NCI-H510A treated with DMSO at 0.1 percent for 48 hours (cell line): ENCODE data around the gene ACACB.
"Not testable (repeated sequence)": the region's sequence is repeated elsewhere in the genome, so short reads cannot be mapped to it uniquely, and the experiment has no call there.

Source experiments
- DNase-seq: peaks from one replicate; lab custom pipeline; 2025; lab: John Stamatoyannopoulos, UW

The ACACB gene

DNA sequence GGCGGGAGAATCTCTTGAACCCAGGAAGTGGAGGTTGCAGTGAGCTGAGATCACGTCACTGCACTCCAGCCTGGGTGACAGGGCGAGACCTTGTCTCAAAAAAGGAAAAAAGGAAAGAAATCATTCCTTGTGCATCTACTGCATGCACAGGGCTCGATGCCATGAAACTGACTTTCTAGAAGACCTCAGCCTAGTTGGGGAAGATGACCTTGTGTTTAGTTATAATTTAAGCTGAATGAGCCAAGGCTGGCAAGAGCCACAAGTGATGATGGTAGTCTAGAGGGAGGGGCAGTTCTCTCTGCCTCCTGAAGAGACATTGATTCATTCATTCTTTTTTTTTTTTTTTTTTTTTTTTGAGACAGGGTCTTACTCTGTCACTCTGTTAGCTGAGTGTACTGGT lies 24.2 kb downstream of the ACACB start:
- DNase-seq: no peak

DNA sequence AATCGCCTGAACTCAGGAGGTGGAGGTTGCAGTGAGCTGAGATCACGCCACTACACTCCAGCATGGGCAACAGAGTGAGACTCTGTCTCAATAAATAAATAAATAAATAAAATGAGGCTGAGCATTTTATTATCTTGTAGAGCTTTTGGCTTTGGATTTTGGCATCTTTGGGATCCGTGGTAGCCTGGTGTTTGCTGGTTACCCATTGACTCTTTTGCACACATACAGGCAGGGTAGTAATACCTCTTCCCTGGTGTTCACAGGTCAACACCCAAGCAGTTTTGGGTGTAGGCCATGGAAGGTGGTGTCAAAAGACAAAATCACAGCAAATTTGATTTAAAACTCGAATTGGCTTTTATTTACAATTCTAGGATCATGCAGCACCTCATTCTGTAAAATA lies 27.8 kb downstream of the ACACB start:
- no peak for DNase-seq

DNA sequence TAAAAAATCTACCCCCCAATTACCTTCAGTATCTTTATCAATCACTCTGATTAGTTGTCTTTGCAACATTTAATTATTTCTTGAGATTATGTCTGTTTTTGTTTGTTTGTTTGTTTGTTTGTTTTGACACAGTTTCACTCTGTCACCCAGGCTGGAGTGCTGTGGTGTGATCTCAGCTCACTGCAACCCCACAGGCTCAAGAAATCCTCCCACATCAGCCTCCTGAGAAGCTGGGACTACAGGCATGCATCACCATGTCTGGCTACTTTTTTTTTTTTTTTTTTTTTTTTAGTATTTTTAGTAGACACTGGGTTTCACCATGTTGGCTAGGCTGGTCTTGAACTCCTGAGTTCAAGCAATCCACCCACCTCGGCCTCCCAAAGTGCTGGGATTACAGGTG lies 30.7 kb downstream of the ACACB start:
- DNase-seq: not testable (repeated sequence)

DNA sequence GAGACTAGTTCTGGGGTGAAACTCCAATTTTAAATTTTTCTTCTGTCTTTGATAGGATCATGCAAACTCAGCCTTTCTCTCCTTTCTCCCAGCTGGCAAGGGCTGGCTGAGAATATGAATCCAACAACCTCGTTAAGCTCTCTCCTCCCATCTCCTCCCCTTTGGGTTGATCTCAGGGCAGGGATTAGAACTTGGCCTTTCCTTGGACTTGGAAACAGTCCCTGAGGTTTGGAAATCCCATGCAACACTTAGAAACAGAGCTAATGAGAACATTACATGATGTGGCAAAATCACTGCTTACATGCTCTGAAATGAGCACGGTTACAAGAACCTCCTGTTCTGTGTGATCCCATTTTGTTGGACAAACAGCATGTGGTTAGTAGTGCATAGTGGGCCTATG lies 31.6 kb downstream of the ACACB start:
- no peak for DNase-seq

DNA sequence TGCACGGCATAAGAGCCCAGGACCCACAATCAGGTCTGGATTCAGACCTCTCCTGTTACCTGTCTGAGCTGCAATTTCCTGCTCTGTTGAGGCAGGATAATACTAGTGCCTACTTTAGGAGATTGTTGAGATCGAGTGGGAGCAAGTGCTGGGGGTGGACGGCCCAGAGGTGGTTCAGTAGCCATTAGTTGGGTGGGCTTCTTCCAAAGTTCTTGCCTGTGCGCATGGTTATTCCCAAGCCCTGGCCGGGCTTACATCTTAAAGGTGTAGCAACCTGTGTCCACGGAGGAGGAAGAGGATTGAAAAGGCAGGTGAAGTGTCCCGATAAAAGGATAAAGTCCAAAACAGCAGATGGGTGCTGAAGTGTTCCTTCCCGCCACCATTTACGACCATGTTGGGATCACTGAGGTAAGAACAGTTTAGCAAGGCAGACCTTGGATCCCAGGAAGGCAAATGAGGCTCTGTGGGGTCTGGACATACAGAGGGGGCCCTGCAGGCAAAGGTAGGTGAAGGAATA lies 33.8 kb downstream of the ACACB start:
- no peak for DNase-seq

DNA sequence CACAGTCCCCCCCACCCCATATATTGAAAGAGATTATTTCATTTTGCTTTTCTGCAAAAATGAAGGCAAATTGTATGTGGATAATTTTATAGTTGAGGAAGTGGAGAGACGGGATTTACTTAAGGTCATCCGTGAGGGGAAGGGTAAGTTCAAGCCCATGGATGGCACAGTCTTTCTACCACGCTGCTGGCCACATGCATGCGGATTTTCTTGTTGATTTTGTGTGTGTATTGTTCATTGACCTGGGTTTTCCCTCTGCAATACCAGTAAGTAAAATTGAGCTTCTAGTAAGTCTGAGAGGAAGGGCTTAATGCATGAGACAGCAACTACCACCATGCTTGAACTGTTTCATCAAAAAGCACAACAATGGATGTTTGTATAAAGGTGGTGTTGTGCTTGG lies 35.1 kb downstream of the ACACB start:
- no peak for DNase-seq

DNA sequence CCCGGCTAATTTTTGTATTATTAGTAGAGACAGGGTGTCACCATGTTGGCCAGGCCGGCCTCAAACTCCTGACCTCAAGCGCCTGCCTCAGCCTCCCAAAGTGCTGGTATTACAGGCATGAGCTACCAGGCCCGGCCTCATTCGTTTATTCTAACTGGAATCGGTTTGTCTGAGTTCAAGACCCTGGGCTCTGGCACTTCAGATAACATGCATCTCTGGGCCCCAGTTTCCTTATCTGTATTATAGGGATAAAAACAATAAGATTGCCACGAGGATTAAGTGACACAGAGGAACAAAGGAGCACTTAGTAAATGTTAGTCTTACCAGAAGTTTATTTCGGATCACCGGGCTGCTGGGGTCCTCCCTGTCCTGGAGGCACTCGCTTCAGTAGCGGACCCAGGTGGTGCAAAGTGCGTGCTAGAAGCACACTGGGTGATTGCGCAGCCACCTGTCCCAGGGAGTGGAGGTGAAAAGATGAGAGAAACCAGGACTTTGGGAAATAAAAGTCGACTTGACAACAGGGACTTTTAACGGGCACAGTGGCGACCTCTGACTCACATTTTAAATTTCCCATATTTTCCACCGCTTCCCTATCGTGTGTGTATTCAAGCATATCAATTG lies 37.5 kb downstream of the ACACB start:
- peak; percentile 55 for DNase-seq

DNA sequence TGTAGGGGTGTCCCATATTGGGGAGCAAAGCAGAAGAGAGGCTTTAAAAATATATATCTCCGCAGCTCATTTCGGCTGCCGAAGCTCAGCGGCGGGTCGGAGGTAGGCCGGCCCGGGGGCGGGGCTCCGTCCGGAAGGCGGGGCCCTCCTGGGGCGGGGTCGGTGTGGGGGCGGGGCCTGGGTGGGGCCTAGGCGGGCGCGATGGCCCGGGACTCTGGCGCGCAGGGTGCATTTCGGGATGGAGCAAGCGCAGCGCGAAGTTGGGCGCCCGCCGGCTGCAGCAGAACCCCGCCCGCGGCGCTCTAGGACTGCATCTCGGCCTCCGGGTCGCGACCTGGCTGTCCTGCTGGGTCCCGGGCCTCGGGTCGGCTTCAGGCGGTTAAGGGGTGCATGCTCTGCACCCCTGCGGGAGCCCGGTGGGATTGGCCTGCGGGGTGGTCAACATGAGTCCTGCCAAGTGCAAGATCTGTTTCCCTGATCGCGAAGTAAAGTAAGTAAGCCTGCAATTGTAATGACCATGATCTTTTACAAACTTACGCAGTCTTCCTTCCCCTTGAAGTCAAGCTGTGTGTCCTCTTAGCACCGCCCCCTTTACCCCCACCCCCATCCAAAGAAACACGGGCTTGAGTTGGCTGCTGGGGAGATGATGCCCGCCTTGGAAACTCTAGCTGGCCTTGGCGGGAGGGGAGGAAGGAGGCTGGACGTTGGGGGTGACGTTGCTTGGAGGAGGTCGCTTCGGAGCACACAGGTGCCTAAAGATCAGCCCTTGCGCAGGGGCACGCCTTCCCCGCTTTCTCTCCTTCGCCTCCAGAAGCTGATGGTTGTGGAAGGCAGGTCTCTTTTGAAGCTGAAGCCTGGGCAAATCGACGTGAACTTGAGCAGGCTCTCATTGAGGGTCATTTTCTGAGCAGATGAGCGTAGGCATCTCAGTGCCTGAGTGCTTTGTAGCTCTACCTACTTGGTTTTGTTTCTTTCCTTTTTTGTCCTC lies 38.4 kb downstream of the ACACB start:
- DNase-seq: peak; percentile 95

DNA sequence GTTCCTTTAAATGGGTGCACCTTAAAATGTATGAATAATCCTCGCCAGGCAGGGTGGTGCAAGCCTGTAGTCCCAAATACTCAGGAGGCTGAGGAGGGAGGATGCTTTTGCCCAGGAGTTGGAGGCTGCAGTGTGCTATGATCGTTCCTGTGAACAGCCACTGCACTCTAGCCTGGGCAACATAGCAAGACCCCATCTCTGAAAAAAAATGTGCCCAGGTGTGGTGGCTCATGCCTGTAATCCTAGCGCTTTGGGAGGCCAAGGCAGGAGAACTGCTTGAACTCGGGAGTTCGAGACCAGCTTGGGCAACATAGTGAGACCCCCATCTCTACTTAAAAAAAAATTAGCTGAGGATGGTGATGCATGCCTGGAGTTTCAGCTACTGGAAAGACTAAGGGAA lies 39.6 kb downstream of the ACACB start:
- no peak for DNase-seq

DNA sequence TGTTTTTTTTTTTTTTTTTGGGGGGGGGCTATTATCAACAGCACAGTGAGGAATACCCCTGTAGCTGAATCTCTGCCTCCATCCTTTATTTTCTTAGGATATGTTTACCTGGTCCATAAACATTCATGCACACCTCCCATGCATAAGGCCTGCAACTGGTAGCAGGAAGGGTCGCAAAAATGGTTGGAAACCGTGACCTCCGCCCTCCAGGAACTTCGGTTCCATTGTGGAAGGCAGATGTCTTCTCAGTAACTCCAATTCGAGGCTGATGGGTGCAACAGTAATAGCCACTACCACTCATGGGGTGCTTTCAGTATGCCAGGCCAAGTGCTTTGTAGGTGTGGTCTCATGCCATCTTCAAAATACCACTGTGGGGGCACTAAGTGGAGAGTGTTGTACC lies 40.2 kb downstream of the ACACB start:
- no peak for DNase-seq

DNA sequence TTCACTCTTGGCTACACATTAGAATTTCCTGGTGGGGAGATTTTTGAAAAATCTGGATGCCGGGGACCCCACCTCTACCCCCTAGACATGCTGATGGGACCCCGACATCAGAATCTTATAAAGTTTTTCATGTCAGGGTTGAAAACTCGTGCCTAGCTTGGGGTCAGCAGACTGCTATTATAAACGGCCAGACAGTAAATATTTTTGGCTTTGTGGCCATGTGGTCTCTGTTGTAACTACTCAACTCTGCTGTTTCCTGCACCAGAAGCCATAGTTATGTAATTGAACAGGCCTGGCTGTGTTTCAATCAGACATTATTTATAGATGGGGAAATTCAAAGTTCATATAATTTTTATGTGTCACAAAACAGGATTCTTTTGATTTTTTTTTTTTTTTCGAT lies 41.6 kb downstream of the ACACB start:
- no peak for DNase-seq

DNA sequence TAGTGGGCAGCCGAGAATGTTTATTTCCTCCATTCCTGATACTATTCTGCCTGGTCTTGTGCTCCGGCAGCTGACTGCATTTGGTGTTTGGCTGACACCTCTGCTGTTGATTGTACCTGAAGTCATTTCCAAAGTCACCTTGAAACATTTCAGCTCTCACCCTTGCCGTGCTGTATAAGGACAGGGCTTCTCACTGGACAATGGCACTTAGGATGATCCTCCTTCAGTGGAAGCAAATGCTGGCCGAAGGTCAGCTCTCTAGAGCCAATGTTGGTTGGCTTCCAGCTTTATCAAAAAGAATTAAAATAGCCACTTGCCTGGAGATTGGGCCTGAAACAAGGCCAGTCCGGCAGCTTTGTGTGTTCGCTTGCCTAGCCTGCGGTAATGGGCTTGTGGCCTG lies 44.0 kb downstream of the ACACB start:
- no peak for DNase-seq

DNA sequence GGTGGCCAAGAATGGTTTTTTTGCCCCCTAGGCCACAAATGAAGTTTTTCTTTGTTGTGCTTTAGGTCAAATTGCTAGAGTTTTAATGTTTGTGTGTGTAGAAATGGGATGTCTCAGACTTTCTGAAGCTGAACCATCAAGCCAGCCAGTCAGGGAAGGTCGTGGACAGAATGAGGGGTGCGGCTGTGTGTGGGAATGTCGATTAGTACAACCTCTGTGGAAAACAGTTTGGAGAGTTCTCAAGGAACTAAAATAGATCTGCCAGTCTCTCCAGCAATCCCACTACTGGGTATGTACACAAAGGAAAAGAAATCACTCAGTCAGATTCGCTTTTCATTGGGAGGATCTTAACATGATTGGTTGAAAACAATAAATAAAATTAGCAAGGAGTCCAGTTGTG lies 44.5 kb downstream of the ACACB start:
- no peak for DNase-seq

DNA sequence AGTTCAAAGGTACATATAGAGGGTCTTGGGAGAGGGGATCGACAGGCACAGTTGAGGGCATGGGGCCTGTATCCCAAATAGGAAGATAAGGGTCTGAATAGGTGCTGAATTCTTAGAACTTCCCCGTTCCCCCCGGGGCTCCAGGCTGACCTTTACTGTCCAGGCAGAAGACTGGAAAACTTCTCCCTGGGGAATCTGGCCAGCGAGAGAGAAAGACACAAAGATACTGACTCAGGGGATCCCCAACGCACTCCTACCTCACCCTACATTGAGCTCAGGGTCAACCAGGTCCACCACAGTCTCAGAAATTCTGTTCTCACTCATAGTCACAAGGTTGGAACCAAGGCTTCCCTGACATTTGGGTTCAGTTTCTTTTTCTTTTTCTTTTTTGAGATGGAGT lies 46.2 kb downstream of the ACACB start:
- no peak for DNase-seq

DNA sequence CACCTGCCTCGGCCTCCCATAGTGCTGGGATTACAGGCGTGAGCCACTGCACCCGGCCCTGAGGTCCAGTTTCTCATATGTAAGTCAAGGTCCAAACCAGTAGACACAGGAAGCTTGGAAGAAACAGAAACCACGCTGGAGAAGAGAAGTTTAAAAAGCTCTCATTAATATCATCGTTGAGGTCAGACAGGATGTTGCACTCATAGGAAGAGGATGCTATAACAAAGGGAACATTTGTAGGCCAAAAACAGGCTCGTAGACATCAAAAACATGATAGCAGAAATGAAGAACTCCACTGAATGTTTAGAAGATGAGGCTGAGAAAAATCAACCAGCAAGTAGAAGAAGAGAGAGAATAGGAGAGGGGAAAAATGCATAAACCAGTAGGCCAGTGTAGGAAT lies 46.8 kb downstream of the ACACB start:
- DNase-seq: no peak

DNA sequence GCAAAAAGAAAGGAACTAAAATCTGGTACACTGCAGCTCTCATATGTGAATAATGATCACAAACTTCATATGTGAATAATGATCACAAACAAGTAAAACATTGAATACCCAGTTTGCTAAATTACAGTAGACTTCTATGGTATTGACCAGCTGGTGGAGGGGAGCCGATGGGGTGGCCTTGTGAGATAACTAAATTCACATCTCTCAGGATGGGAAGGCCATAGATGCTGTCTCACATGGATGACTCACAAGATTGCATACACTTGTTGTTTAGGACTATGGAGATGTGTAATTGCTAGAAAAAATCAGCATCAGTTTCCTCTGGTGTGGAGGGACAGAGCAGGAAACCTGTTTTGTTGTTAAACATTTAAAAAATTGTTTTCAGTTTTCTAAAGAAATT lies 49.2 kb downstream of the ACACB start:
- DNase-seq: no peak

DNA sequence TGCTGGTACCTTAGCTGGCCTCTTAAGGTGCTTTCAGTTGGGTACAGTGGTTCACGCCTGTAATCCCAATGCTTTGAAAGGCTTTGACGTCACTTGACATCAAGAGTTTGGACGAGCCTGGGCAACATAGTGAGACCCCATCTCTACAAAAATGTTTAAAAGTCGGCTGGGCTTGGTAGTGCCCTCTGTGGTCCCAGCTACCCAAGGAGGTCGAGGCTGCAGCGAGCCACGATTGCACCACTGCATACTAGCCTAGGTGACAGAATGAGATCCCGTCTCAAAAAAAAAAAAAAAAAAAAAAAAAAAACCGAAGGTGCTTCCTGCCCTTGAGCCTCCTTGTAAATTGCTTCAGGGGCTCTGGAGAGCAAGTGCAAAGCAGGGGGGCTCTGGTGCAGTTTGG lies 50.0 kb downstream of the ACACB start:
- no peak for DNase-seq

DNA sequence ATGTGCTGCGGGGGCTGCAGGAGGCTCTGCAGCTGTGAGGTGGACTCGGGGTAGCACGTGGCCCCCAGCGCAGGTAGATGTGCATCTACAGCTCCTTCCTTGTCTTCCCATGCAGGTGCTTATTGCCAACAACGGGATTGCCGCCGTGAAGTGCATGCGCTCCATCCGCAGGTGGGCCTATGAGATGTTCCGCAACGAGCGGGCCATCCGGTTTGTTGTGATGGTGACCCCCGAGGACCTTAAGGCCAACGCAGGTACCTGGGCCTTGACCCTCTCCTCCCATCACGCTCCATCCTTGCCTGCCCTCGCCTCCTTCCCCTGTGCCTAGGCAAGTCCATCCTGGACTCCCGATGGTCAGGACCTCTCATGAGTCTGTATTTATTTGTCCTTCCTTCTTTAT lies 51.4 kb downstream of the ACACB start:
- no peak for DNase-seq

DNA sequence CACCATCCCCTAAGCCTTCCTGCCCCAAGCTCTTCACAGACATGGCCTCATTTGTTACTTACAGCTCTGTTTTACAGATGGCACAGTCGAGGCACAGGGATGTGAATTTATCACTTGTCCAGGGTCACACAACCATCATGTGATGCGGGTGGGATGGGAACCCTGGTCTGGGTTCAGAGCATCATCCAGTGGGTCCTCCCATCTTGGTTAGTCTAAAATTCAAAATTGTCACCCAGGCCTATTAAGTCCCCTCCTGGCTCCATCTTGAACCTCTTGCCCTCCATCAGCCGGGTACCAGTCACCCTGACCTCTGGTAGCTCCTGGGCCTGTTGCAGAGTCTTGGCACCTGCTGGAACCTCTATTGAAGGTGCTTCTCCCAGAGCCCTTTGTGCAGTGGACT lies 52.9 kb downstream of the ACACB start:
- no peak for DNase-seq

DNA sequence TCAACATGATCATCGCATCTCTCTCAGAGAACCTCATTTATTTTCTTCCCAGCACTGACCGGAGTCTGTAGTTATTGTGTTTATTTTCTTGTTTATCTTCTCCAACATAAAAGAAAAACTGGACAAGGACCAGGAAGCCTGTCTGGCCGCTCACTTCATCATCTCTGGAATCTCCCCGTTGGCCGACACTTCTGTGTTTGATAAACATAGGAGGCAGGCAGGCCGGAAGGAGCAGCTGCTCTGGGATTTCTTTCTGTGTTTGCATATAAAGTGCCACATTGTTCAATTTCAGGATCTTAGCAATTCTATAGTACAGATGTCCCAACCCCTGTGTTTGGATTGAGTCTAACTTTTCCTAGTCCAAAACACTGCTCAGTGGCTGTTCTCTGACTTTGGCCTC lies 53.3 kb downstream of the ACACB start:
- DNase-seq: no peak

DNA sequence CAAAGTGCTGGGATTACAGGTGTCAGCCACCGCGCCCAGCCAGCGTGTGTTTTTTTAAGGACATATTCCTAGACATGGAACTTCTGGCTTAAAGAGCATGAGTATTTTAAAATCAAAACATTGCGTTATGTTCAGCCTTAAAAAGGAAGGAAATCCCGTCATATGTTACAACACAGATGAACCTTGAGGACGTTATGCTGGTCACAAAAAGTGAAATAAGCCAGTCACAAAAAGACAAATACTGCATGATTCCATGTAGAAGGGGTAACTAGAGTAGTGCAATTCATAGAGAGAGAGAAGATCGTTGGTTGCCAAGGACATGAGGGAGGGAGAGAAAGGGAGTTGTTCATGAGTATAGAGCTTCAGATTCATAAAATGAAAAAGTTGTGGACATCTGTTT lies 53.9 kb downstream of the ACACB start:
- DNase-seq: no peak

DNA sequence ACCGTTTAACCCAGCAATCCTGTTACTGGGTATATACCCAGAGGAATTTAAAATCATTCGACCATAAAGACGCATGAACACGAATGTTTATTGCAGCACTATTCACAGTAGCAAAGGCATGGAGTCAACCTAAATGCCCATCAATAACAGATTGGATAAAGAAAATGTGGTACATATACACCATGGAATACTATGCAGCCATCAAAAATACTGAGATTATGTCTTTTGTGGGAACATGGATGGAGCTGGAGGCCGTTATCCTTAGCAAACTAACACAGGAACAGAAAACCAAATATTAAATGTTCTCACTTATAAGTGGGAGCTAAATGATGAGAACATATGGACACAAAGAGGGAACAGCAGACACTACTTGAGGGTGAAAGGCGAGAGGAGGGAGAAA lies 56.4 kb downstream of the ACACB start:
- DNase-seq: not testable (repeated sequence)

DNA sequence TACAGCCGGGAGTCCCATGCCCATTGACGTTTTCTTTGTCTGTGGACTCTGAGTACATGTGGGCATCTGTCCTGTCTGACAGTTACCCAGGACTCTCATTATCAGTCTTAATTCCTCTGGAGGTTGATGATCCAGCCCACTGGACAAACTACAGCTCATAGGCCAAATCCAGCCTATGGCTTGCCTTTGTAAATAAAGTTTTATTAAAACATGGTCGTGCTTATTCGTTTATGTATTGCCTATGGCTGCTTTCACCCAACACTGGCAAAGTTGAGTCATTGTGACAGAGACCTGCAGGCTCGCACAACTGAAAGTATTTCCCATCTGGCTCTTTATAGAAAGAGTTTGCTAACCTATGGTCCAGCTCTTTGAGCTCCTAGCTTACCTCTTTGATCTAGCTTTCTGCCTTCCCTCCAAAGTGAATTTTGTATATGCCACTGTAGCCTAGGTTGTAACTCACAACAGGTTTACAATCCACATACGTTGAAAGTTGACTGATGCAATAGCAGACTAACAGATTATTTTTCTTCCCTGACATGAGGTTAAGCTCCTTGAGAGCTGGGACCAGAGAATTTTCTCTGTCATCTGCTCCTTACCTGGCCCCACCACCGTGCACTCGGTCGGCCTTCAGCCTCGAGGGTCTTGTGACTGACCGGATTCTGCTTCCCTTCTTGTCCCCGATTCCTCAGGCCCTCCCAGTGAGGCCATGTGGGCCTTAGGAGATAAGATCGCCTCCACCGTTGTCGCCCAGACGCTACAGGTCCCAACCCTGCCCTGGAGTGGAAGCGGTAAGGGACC lies 57.3 kb downstream of the ACACB start:
- DNase-seq: no peak
